GM12874 (cell line): ENCODE results near the gene GPR17.

ENCODE experiments used
- CTCF ChIP-seq: IDR thresholded peaks from 2 replicates; pipeline ENCODE4 v1.5.1; 2011; ENCODE audit warnings: low read depth, mild to moderate bottlenecking, control low read depth, low read length, moderate library complexity; ENCODE audit not compliant: insufficient read depth

Gene GPR17

GRCh38 chr2:127648321-127648720 lies 2.4 kb downstream of the GPR17 start:
- no peak for TF ChIP-seq CTCF

- TF ChIP-seq CTCF = no peak
Measured at GRCh38 chr2:127649100-127649611, 3.2 kb downstream of the GPR17 start.

- TF ChIP-seq CTCF = peak; percentile 76
Measured at GRCh38 chr2:127649684-127650040, 3.7 kb downstream of the GPR17 start.

GRCh38 chr2:127650041-127650784 lies 4.3 kb downstream of the GPR17 start:
- no peak for TF ChIP-seq CTCF

GRCh38 chr2:127650785-127651380 lies 4.9 kb downstream of the GPR17 start:
- no peak for TF ChIP-seq CTCF

- no peak for TF ChIP-seq CTCF
Measured at GRCh38 chr2:127651381-127651809, 5.4 kb downstream of the GPR17 start.

GRCh38 chr2:127651971-127652550 lies 6.1 kb downstream of the GPR17 start:
- TF ChIP-seq CTCF = no peak
